DLD1 (cell line): ENCODE data around the gene IGSF22.

ENCODE experiments used
- in situ Hi-C: cut with HindIII; loops from 2 replicates; pipeline ENCODE4 v1.10.0; 2017; ENCODE audit warnings: low sequenced_read_pairs

IGSF22 gene

GRCh38 chr11:18726040-18726439 lies at the start of gene IGSF22:
Gene IGSF22 (minus strand): TSS chr11:18726188. CDS start chr11:18724236, 1,952 bp downstream.
- in situ Hi-C loops, result no loop called here

- in situ Hi-C loops, result no loop called here
Measured at GRCh38 chr11:18774801-18775200, 48.8 kb upstream of the IGSF22 start.

- in situ Hi-C loops, result no loop called here
Measured at GRCh38 chr11:18773681-18774080, 47.7 kb upstream of the IGSF22 start.

GRCh38 chr11:18773104-18773503 lies 47.1 kb upstream of the IGSF22 start:
- in situ Hi-C loops, result no loop called here

- in situ Hi-C loops, result no loop called here
Measured at GRCh38 chr11:18772211-18772610, 46.2 kb upstream of the IGSF22 start.

- in situ Hi-C loops, result no loop called here
Measured at GRCh38 chr11:18771266-18772035, 45.5 kb upstream of the IGSF22 start.

GRCh38 chr11:18770479-18771125 lies 44.6 kb upstream of the IGSF22 start:
- in situ Hi-C loops, result no loop called here

GRCh38 chr11:18769802-18770456 lies 43.9 kb upstream of the IGSF22 start:
- in situ Hi-C loops, result no loop called here

GRCh38 chr11:18768978-18769377 lies 43.0 kb upstream of the IGSF22 start:
- in situ Hi-C loops, result no loop called here

GRCh38 chr11:18768472-18768901 lies 42.5 kb upstream of the IGSF22 start:
- in situ Hi-C loops, result no loop called here

GRCh38 chr11:18766015-18766414 lies 40.0 kb upstream of the IGSF22 start:
- in situ Hi-C loops, result no loop called here

GRCh38 chr11:18765554-18765953 lies 39.6 kb upstream of the IGSF22 start:
- in situ Hi-C loops, result no loop called here

GRCh38 chr11:18761741-18762140 lies 35.8 kb upstream of the IGSF22 start:
- in situ Hi-C loops, result no loop called here

- in situ Hi-C loops, result no loop called here
Measured at GRCh38 chr11:18761144-18761543, 35.2 kb upstream of the IGSF22 start.

GRCh38 chr11:18757811-18758210 lies 31.8 kb upstream of the IGSF22 start:
- in situ Hi-C loops, result no loop called here

GRCh38 chr11:18756889-18757288 lies 30.9 kb upstream of the IGSF22 start:
- in situ Hi-C loops, result no loop called here

GRCh38 chr11:18754308-18754707 lies 28.3 kb upstream of the IGSF22 start:
- in situ Hi-C loops, result no loop called here

GRCh38 chr11:18752502-18752901 lies 26.5 kb upstream of the IGSF22 start:
- in situ Hi-C loops, result no loop called here

GRCh38 chr11:18750944-18751343 lies 25.0 kb upstream of the IGSF22 start:
- in situ Hi-C loops, result no loop called here

- in situ Hi-C loops, result no loop called here
Measured at GRCh38 chr11:18749681-18750319, 23.8 kb upstream of the IGSF22 start.

GRCh38 chr11:18748766-18749365 lies 22.9 kb upstream of the IGSF22 start:
- in situ Hi-C loops, result no loop called here
